MM.1S (cell line): ENCODE results near the gene OR4C45.

ENCODE experiments used
- CTCF ChIP-seq: fragments of 300-600 bp; sonication (generic); IDR thresholded peaks from 2 replicates; pipeline ENCODE4 v1.5.1; 2016; ENCODE audit warnings: antibody characterized with exemption, low read length, mixed read lengths
- EZH2 ChIP-seq: fragments of 300-600 bp; sonication (generic); optimal IDR thresholded peaks from 2 replicates; pipeline ENCODE3; 2017; ENCODE audit warnings: low read depth, mild to moderate bottlenecking, antibody characterized with exemption, low read length, mixed read lengths
- EZH2phosphoT487 ChIP-seq: fragments of 300-600 bp; sonication (generic); IDR thresholded peaks from 2 replicates; pipeline ENCODE4 v1.6.1; 2018; ENCODE audit warnings: antibody characterized with exemption, low read length

DNA sequence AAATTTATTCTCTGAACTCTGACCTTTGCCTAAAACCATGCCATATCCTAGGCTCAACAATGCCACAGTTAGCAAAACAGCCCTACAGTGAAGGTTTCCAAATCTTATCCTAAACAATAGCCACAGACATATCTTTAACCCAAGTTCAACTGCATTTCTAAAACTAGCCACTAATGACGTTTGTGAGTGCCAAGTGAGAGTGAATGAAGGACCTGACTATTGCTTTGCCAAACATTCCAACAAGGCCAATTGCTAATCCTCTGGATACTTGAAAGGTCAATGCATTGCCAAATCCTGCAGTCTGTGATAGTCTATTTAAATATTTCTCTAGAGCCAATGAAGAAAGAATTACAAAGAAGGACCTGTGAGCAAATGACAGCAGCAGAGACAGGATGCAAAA is 2.5 kb upstream of the OR4C45 start:
- TF ChIP-seq CTCF: no peak
- no peak for TF ChIP-seq EZH2
- TF ChIP-seq EZH2phosphoT487: no peak
